Measurements from ENCODE around the gene ERC1. TPM values are rescaled to one million over a fixed set of nuclear protein-coding genes. Genes with fewer than 3 reads are reported as not detected.
"Not testable (repeated sequence)": the region's sequence is repeated elsewhere in the genome, so short reads cannot be mapped to it uniquely, and the experiment has no call there.

The ERC1 gene
- total and polyA plus RNA-seq, 3 experiments from 2014 or later = 11.0 to 24.2 (median 22.6) TPM

- no peak for DNase-seq
- POLR2A ChIA-PET = no interaction called here
- Mint-ChIP-seq H3K4me1 (peaks cover 0 to 3% (median 2%) of the 10 kb centered on the region in 3 donors), H3K36me3 (peaks cover 4 to 7% (median 4%) of the 10 kb centered on the region in 3 donors), H3K4me3 (no peak overlapping the region), H3K9me3 (no peaks in the 10 kb centered on the region), H3K27me3 (no peaks in the 10 kb centered on the region), H3K27ac (no peak overlapping the region)
- Histone ChIP-seq H3K36me3 (ENCODE audit: insufficient read depth, low read length) (no peaks in the 10 kb centered on the region), H3K4me1 (ENCODE audit: insufficient read depth, low read length) (no peaks in the 10 kb centered on the region), H3K27ac (ENCODE audit: low read depth, low read length) (no peak overlapping the region), H3K9me3 (ENCODE audit: low read length) (no peaks in the 10 kb centered on the region), H3K27me3 (ENCODE audit: insufficient read depth, low read length, poor library complexity, severe bottlenecking) (no peaks in the 10 kb centered on the region), H3K4me3 (ENCODE audit: low read length) (no peak overlapping the region)
- CTCF ChIA-PET = no interaction called here
Observed at GRCh38 chr12:1338483-1339177, 347.6 kb downstream of the ERC1 start.

GRCh38 chr12:1339178-1339541 is 348.1 kb downstream of the ERC1 start:
- POLR2A ChIA-PET; H3K27me3 Mint-ChIP-seq; H3K27me3 ChIP-seq (ENCODE audit: insufficient read depth, low read length, poor library complexity, severe bottlenecking); CTCF ChIA-PET; H3K27ac Mint-ChIP-seq; H3K4me1 Mint-ChIP-seq; H3K27ac ChIP-seq (ENCODE audit: low read depth, low read length); H3K4me3 Mint-ChIP-seq; H3K36me3 ChIP-seq (ENCODE audit: insufficient read depth, low read length); H3K36me3 Mint-ChIP-seq; DNase-seq; H3K4me1 ChIP-seq (ENCODE audit: insufficient read depth, low read length); H3K4me3 ChIP-seq (ENCODE audit: low read length); H3K9me3 Mint-ChIP-seq; H3K9me3 ChIP-seq (ENCODE audit: low read length): not testable (repeated sequence)

- Mint-ChIP-seq H3K4me1 (peaks cover 0 to 3% (median 1%) of the 10 kb centered on the region in 3 donors), H3K27ac (no peak overlapping the region), H3K27me3 (no peaks in the 10 kb centered on the region), H3K36me3 (peaks cover 4 to 6% (median 4%) of the 10 kb centered on the region in 3 donors), H3K4me3 (no peak overlapping the region), H3K9me3 (no peaks in the 10 kb centered on the region)
- no peaks in the 10 kb centered on the region for H3K27me3 ChIP-seq (ENCODE audit: insufficient read depth, low read length, poor library complexity, severe bottlenecking)
- H3K9me3 ChIP-seq (ENCODE audit: low read length) = no peaks in the 10 kb centered on the region
- H3K4me3 ChIP-seq (ENCODE audit: low read length) = no peak overlapping the region
- no peak for DNase-seq
- no peak overlapping the region for H3K27ac ChIP-seq (ENCODE audit: low read depth, low read length)
- no peaks in the 10 kb centered on the region for H3K4me1 ChIP-seq (ENCODE audit: insufficient read depth, low read length)
- no peaks in the 10 kb centered on the region for H3K36me3 ChIP-seq (ENCODE audit: insufficient read depth, low read length)
- ChIA-PET CTCF (interaction anchor here (1.1 kb wide), 1 partner anchor 21 kb away, joined by 3 read pairs; no protein-coding TSS in a partner anchor), POLR2A (no interaction called here)
Observed at GRCh38 chr12:1339618-1340319, 348.7 kb downstream of the ERC1 start.

- H3K27me3 ChIP-seq (ENCODE audit: insufficient read depth, low read length, poor library complexity, severe bottlenecking); H3K4me3 ChIP-seq (ENCODE audit: low read length); H3K27ac Mint-ChIP-seq; H3K27ac ChIP-seq (ENCODE audit: low read depth, low read length); H3K9me3 Mint-ChIP-seq; H3K4me3 Mint-ChIP-seq; CTCF ChIA-PET; H3K4me1 ChIP-seq (ENCODE audit: insufficient read depth, low read length); POLR2A ChIA-PET; H3K36me3 ChIP-seq (ENCODE audit: insufficient read depth, low read length); H3K36me3 Mint-ChIP-seq; H3K4me1 Mint-ChIP-seq; H3K27me3 Mint-ChIP-seq; DNase-seq; H3K9me3 ChIP-seq (ENCODE audit: low read length): not testable (repeated sequence)
Observed at GRCh38 chr12:1341270-1341669, 350.2 kb downstream of the ERC1 start.

GRCh38 chr12:1343422-1343821 is 352.4 kb downstream of the ERC1 start:
- H3K27me3 Mint-ChIP-seq = no peaks in the 10 kb centered on the region
- Histone ChIP-seq H3K4me3 (ENCODE audit: low read length) (no peak overlapping the region), H3K4me1 (ENCODE audit: insufficient read depth, low read length) (no peaks in the 10 kb centered on the region), H3K9me3 (ENCODE audit: low read length) (no peaks in the 10 kb centered on the region), H3K27ac (ENCODE audit: low read depth, low read length) (no peak overlapping the region), H3K27me3 (ENCODE audit: insufficient read depth, low read length, poor library complexity, severe bottlenecking) (no peaks in the 10 kb centered on the region), H3K36me3 (ENCODE audit: insufficient read depth, low read length) (no peaks in the 10 kb centered on the region)
- H3K36me3 Mint-ChIP-seq = peaks cover 3 to 10% (median 9%) of the 10 kb centered on the region in 3 donors
- ChIA-PET POLR2A (no interaction called here), CTCF (no interaction called here)
- H3K9me3 Mint-ChIP-seq = no peaks in the 10 kb centered on the region
- no peak for DNase-seq
- no peak overlapping the region for H3K4me3 Mint-ChIP-seq
- H3K4me1 Mint-ChIP-seq = peaks cover 0 to 1% (median 0%) of the 10 kb centered on the region in 3 donors
- no peak overlapping the region for H3K27ac Mint-ChIP-seq

- Histone ChIP-seq H3K9me3 (ENCODE audit: low read length) (no peaks in the 10 kb centered on the region), H3K36me3 (ENCODE audit: insufficient read depth, low read length) (no peaks in the 10 kb centered on the region), H3K27ac (ENCODE audit: low read depth, low read length) (no peak overlapping the region), H3K4me1 (ENCODE audit: insufficient read depth, low read length) (no peaks in the 10 kb centered on the region), H3K4me3 (ENCODE audit: low read length) (no peak overlapping the region), H3K27me3 (ENCODE audit: insufficient read depth, low read length, poor library complexity, severe bottlenecking) (no peaks in the 10 kb centered on the region)
- Mint-ChIP-seq H3K4me1 (peaks cover 0 to 1% (median 0%) of the 10 kb centered on the region in 3 donors), H3K4me3 (no peak overlapping the region), H3K27ac (no peak overlapping the region), H3K27me3 (peaks cover 0 to 1% of the 10 kb centered on the region in 2 donors), H3K36me3 (peaks cover 3 to 13% (median 11%) of the 10 kb centered on the region in 3 donors), H3K9me3 (no peaks in the 10 kb centered on the region)
- ChIA-PET POLR2A (no interaction called here), CTCF (no interaction called here)
- DNase-seq = peak in 1 of 5 donors; percentile 0
Observed at GRCh38 chr12:1344245-1344644, 353.2 kb downstream of the ERC1 start.

- DNase-seq = no peak
- Mint-ChIP-seq H3K36me3 (peaks cover 0 to 12% (median 8%) of the 10 kb centered on the region in 3 donors), H3K27me3 (peaks cover 0 to 1% of the 10 kb centered on the region in 2 donors), H3K9me3 (no peaks in the 10 kb centered on the region), H3K4me1 (peaks cover 0 to 1% (median 0%) of the 10 kb centered on the region in 3 donors), H3K4me3 (no peak overlapping the region), H3K27ac (no peak overlapping the region)
- H3K4me3 ChIP-seq (ENCODE audit: low read length) = no peak overlapping the region
- POLR2A ChIA-PET = no interaction called here
- no peak overlapping the region for H3K27ac ChIP-seq (ENCODE audit: low read depth, low read length)
- no peaks in the 10 kb centered on the region for H3K4me1 ChIP-seq (ENCODE audit: insufficient read depth, low read length)
- H3K9me3 ChIP-seq (ENCODE audit: low read length) = no peaks in the 10 kb centered on the region
- H3K36me3 ChIP-seq (ENCODE audit: insufficient read depth, low read length) = no peaks in the 10 kb centered on the region
- no peaks in the 10 kb centered on the region for H3K27me3 ChIP-seq (ENCODE audit: insufficient read depth, low read length, poor library complexity, severe bottlenecking)
- CTCF ChIA-PET = no interaction called here
Observed at GRCh38 chr12:1346126-1346525, 355.1 kb downstream of the ERC1 start.

- Mint-ChIP-seq H3K4me3 (no peak overlapping the region), H3K27me3 (peaks cover 0 to 1% of the 10 kb centered on the region in 2 donors), H3K9me3 (no peaks in the 10 kb centered on the region), H3K4me1 (peaks cover 0 to 1% (median 0%) of the 10 kb centered on the region in 3 donors), H3K27ac (no peak overlapping the region), H3K36me3 (peaks cover 0 to 10% (median 9%) of the 10 kb centered on the region in 3 donors)
- Histone ChIP-seq H3K4me3 (ENCODE audit: low read length) (no peak overlapping the region), H3K4me1 (ENCODE audit: insufficient read depth, low read length) (no peaks in the 10 kb centered on the region), H3K27ac (ENCODE audit: low read depth, low read length) (no peak overlapping the region), H3K27me3 (ENCODE audit: insufficient read depth, low read length, poor library complexity, severe bottlenecking) (no peaks in the 10 kb centered on the region), H3K36me3 (ENCODE audit: insufficient read depth, low read length) (no peaks in the 10 kb centered on the region), H3K9me3 (ENCODE audit: low read length) (no peaks in the 10 kb centered on the region)
- ChIA-PET CTCF (no interaction called here), POLR2A (no interaction called here)
- DNase-seq = no peak
Observed at GRCh38 chr12:1347294-1347693, 356.3 kb downstream of the ERC1 start.

All from CD8-positive, alpha-beta memory T cell (primary cell).